ENCODE results near the gene ARAP1.

DNA sequence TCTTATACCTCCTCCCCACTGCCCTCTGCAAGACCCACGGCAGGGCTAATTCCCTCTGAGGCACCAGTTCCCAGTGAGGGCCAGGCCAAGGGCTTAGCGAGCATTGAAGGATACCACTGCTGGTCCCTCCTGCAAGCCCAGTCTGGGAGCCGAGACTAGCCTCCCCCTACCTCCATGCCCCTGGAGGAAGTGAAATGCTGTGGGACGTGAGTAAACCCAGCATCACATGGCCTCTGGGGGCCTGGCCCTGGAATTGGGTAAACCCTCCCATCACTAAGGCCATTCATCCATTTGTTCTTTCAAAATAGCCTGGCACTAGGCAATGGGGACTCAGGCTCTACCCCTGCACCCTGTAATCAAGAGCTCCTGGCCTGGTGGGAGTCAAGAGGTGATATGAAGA, 24.7 kb downstream of the ARAP1 start:
- no peak for TF ChIP-seq POLR2A (IDR thresholded peaks at IDR 0.05; ENCODE audit: control extremely low read depth in 1 of 2, low read depth in 2 of 2, low read length in 2 of 2)
- no peak for TF ChIP-seq POLR2AphosphoS5 (IDR thresholded peaks at IDR 0.05; ENCODE audit: low read depth, low read length)

Measured in H1 (cell line).